ENCODE results near the gene POU6F1. TPM values are rescaled to one million over a fixed set of nuclear protein-coding genes. Genes with fewer than 3 reads are reported as not detected.

Gene POU6F1
- total and polyA plus RNA-seq, 10 of the 15 experiments (the other 5 are each of a cell fraction or from before 2014, with no cell fraction given): 0.26 to 4.2 (median 1.2) TPM

GRCh38 chr12:51191516-51192283 lies 26.2 kb downstream of the POU6F1 start:
- no peak overlapping the region for H3K27ac ChIP-seq (ENCODE audit: control insufficient read depth, insufficient read depth)
- peaks cover 27% of the 10 kb centered on the region for H3K4me1 ChIP-seq (ENCODE audit: control insufficient read depth, insufficient read depth, low read length)
- WGBS (ENCODE audit: insufficient coverage, insufficient replicate concordance, low lambda C conversion rate, missing lambda C conversion rate): 96% methylated on average over 12 of the region's 12 CpGs
- H3K9me3 ChIP-seq (replicated peaks; ENCODE audit: control insufficient read depth, insufficient read depth, low read length): no peaks in the 10 kb centered on the region
- SMC1A ChIA-PET (ENCODE audit: uncharacterized antibody, unreplicated experiment): no interaction called here
- POLR2A ChIA-PET: no interaction called here
- no TSS peak for BruUV-seq (replicated peaks)
- RAD21 ChIA-PET (ENCODE audit: unreplicated experiment): no interaction called here
- H2AFZ ChIP-seq (ENCODE audit: control insufficient read depth, low read depth, low read length): no peak overlapping the region
- H3K9ac ChIP-seq (ENCODE audit: control insufficient read depth, insufficient read depth, low read length): no peak overlapping the region
- ATAC-seq: no peak
- no peaks in the 10 kb centered on the region for H3K27me3 ChIP-seq (replicated peaks in 1 of 2; ENCODE audit: control insufficient read depth in 2 of 2, insufficient read depth in 2 of 2, low read length in 1 of 2)
- no peak for DNase-seq (ENCODE audit: low read depth, low spot score)
- H3K79me2 ChIP-seq (ENCODE audit: control insufficient read depth, insufficient read depth, low read length): no peaks in the 10 kb centered on the region
- no peak overlapping the region for H3K4me3 ChIP-seq
- in situ Hi-C loops (cut with MboI): no loop called here
- H3K36me3 ChIP-seq (ENCODE audit: control insufficient read depth in 2 of 2, insufficient read depth in 2 of 2, low read length in 1 of 2): no peaks in the 10 kb centered on the region
- H3K4me2 ChIP-seq (ENCODE audit: control insufficient read depth, insufficient read depth): no peak overlapping the region
- H4K20me1 ChIP-seq (ENCODE audit: control insufficient read depth, insufficient read depth): no peaks in the 10 kb centered on the region
- CTCF ChIA-PET: interaction anchor here (0.6 kb wide), 1 partner anchor 718 kb away, joined by 3 read pairs; no protein-coding TSS in a partner anchor
- intact Hi-C loops (cut with micrococcal nuclease; ENCODE audit: unreplicated experiment): no loop called here
- FAIRE-seq: no peak
- TF ChIP-seq ELK1 (IDR thresholded peaks at IDR 0.05; ENCODE audit: low read depth, low read length) (no peak), USF1 (IDR thresholded peaks at IDR 0.05; ENCODE audit: borderline replicate concordance, extremely low read length, insufficient read depth, low read depth, low read length) (no peak), SUZ12 (IDR thresholded peaks at IDR 0.05; ENCODE audit: unreplicated experiment) (no peak), ASH2L (IDR thresholded peaks at IDR 0.05; ENCODE audit: borderline replicate concordance, low read depth) (no peak), E2F4 (IDR thresholded peaks at IDR 0.05; ENCODE audit: low read depth, low read length) (no peak), IRF4 (IDR thresholded peaks at IDR 0.05; ENCODE audit: low read depth, low read length) (no peak), RB1 (IDR thresholded peaks at IDR 0.05; ENCODE audit: borderline replicate concordance) (no peak), ZBTB4 (CRISPR knock-in tag; IDR thresholded peaks at IDR 0.05) (no peak), IRF5 (IDR thresholded peaks at IDR 0.05; ENCODE audit: borderline replicate concordance) (no peak), SMAD5 (IDR thresholded peaks at IDR 0.05; ENCODE audit: low read depth) (no peak), ZBTB33 (IDR thresholded peaks at IDR 0.05) (no peak), EED (IDR thresholded peaks at IDR 0.05; ENCODE audit: low read depth) (no peak), PAX5 (IDR thresholded peaks at IDR 0.05; ENCODE audit: borderline replicate concordance, low read depth, low read length) (no peak)
